ENCODE measurements around the gene RMDN3. TPM values are rescaled to one million over a fixed set of nuclear protein-coding genes. Genes with fewer than 3 reads are reported as not detected.

The RMDN3 gene, protein sequence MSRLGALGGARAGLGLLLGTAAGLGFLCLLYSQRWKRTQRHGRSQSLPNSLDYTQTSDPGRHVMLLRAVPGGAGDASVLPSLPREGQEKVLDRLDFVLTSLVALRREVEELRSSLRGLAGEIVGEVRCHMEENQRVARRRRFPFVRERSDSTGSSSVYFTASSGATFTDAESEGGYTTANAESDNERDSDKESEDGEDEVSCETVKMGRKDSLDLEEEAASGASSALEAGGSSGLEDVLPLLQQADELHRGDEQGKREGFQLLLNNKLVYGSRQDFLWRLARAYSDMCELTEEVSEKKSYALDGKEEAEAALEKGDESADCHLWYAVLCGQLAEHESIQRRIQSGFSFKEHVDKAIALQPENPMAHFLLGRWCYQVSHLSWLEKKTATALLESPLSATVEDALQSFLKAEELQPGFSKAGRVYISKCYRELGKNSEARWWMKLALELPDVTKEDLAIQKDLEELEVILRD
- total RNA-seq, result 6.0 TPM

DNA sequence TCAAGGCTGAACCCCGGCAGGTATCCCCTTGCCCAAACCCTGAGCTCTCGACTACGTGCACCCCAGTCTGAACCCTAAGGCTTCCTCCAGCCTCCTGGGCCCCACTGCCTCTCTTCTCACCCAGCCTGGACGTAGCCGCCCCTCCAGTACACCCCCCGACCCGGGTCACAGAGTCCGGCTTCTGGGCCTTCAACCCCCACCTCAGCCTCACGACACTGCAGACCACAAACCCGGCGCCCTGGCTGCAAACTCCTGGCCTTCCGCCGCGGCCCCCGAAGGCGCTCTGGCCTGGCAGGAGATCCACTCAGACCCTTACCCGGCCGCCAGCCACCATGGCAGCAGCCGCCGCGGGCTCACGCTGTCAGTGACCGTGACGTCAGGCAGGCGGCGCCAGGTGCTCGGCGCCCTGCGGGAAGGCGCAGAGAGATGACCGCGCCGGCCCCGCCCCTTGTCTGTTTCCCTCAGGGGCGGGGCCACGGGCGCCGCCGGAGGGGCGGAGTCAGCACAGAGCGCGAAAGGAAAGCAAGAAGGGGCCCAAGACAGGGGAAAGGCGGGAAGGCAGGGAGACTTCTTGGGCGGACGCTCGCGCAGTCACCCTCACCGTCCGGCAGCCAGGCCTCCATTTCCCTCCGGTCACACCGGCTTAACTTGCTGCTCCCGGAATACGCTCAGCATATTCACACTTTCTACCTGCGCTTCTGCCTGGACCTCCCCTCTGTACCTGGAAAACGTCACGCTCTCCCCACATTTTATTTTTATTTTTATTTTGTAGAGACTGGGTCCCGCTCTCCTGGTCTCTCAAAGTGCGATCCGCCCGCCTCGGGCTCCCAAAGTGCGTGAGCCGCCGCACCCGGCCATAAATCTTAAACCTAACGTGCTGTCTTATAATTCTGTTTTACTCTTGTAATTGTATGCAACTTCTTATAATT lies at the start of gene RMDN3:
Gene RMDN3 (minus strand): TSS at position 372 of the 929 bp plus-strand sequence. CDS start 471 bp downstream, outside the sequence.
- DNase-seq (ENCODE audit: low spot score in 2 of 2), result peak; percentile 62 to 95
- Histone ChIP-seq H3K4me3 (peak within 1 kb of the TSS; percentile 95 to 98), H3K9me3 (no peaks in the 10 kb centered on the region), H3K4me1 (peaks cover 0 to 12% of the 10 kb centered on the region in 2 donors), H3K27ac (peak within 1 kb of the TSS; percentile 85 to 86), H3K27me3 (no peaks in the 10 kb centered on the region), H3K36me3 (peaks cover 22 to 27% of the 10 kb centered on the region in 2 donors)
- TF ChIP-seq, protein P1, sequence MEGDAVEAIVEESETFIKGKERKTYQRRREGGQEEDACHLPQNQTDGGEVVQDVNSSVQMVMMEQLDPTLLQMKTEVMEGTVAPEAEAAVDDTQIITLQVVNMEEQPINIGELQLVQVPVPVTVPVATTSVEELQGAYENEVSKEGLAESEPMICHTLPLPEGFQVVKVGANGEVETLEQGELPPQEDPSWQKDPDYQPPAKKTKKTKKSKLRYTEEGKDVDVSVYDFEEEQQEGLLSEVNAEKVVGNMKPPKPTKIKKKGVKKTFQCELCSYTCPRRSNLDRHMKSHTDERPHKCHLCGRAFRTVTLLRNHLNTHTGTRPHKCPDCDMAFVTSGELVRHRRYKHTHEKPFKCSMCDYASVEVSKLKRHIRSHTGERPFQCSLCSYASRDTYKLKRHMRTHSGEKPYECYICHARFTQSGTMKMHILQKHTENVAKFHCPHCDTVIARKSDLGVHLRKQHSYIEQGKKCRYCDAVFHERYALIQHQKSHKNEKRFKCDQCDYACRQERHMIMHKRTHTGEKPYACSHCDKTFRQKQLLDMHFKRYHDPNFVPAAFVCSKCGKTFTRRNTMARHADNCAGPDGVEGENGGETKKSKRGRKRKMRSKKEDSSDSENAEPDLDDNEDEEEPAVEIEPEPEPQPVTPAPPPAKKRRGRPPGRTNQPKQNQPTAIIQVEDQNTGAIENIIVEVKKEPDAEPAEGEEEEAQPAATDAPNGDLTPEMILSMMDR (IDR thresholded peaks at IDR 0.05), result peak in 1 of 3 experiments; percentile 17
- intact Hi-C loops (cut with DNase I), result loop anchor here (1.0 to 5.0 kb wide), 6 partner anchors 52 to 477 kb away; partner anchors contain the start of genes CHP1, DNAJC17, EXD1 and KNL1

DNA sequence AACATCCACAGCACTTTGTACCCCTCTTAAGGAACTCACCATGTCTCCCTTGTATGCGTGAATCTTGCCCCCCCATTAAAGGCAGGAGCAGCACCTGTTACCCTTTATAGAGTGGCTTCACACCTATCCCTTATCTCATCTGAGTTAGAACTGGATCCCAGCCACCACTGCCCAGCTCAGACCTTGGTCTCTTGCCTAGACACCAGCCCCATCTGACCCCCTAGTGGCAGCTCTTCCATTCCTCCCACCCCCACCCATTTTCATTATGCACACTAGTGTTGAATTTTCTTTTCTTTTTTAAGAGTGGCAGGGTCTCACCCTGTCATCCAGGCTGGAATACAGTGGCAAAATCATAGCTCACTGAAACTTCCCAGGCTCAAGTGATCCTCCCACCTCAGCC lies 48.6 kb upstream of the RMDN3 start:
- intact Hi-C loops (cut with DNase I), result no loop called here
- no peak overlapping the region for H3K4me3 ChIP-seq
- no peak for DNase-seq (ENCODE audit: low spot score in 2 of 2)
- no peaks in the 10 kb centered on the region for H3K27me3 ChIP-seq
- peaks cover 0 to 17% of the 10 kb centered on the region in 2 donors for H3K4me1 ChIP-seq
- H3K27ac ChIP-seq, result no peak overlapping the region
- no peaks in the 10 kb centered on the region for H3K9me3 ChIP-seq
- peaks cover 0 to 3% of the 10 kb centered on the region in 2 donors for H3K36me3 ChIP-seq
- TF ChIP-seq, protein P1 (IDR thresholded peaks at IDR 0.05), result no peak

DNA sequence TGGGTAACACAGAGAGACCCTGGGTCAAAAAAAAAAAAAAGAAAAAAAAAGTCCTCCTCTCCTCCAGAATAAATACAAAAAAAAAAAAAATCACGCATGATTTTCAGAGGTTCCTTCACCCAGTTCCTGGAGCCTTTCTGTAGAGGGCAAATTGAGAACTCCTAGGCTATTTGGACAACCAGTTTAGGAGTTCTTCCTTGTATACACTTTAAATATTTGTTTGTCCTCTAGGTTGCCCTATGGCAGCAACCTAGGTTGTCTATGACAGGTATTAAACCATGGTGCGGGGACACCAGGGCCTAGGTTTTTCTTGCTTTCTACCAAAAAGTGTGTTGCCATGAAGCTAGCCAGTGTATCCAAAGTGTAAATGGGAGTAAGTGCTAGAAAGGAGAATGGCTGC lies 48.0 kb upstream of the RMDN3 start:
- peaks cover 0 to 3% of the 10 kb centered on the region in 2 donors for H3K36me3 ChIP-seq
- no peak overlapping the region for H3K27ac ChIP-seq
- H3K4me3 ChIP-seq, result no peak overlapping the region
- intact Hi-C loops (cut with DNase I), result no loop called here
- TF ChIP-seq, protein P1 (IDR thresholded peaks at IDR 0.05), result no peak
- DNase-seq (ENCODE audit: low spot score in 2 of 2), result no peak
- H3K4me1 ChIP-seq, result peaks cover 0 to 11% of the 10 kb centered on the region in 2 donors
- no peaks in the 10 kb centered on the region for H3K27me3 ChIP-seq
- no peaks in the 10 kb centered on the region for H3K9me3 ChIP-seq

DNA sequence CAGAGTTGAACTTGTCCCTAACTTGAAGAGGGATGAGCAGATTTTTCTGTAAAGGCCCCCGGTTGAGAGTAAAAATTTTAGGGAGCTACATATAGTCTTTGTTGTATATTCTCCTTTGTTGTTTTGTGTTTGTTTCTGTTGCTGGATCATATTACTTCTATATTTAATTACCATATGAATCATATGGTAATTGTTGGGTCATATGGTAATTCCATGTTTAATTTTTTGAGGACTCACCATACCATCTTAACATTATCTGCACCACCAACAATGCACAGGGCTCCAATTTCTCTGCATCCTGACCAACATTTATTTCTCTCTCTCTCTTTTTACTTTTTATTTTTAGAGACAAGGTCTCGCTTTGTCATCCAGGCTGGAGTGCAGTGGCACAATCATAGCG lies 44.5 kb upstream of the RMDN3 start:
- no peaks in the 10 kb centered on the region for H3K9me3 ChIP-seq
- H3K4me3 ChIP-seq, result no peak overlapping the region
- TF ChIP-seq, protein P1 (IDR thresholded peaks at IDR 0.05), result no peak
- intact Hi-C loops (cut with DNase I), result no loop called here
- no peaks in the 10 kb centered on the region for H3K4me1 ChIP-seq
- H3K27ac ChIP-seq, result no peak overlapping the region
- DNase-seq (ENCODE audit: low spot score in 2 of 2), result no peak
- H3K27me3 ChIP-seq, result no peaks in the 10 kb centered on the region
- H3K36me3 ChIP-seq, result peaks cover 0 to 3% of the 10 kb centered on the region in 2 donors

DNA sequence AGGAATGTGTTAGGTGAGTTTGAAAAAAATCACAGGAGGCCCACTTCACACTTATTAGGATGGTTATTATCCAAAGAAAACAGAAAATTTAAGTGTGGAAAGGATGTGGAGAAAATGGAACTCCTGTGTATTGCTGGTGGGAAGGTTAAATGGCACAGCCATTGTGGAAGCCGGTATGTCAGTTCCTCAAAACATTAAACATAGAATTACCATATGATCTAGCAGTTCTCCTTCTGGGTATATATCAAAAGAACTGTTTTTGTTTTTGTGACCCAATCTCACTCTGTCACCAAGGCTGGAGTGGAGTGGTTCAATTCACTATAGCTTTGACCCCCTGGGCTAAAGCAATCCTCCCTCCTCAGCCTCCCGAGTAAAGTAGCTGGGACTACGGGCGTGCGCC lies 41.5 kb upstream of the RMDN3 start:
- H3K4me1 ChIP-seq, result no peaks in the 10 kb centered on the region
- TF ChIP-seq, protein P1 (IDR thresholded peaks at IDR 0.05), result no peak
- H3K27ac ChIP-seq, result no peak overlapping the region
- no peak for DNase-seq (ENCODE audit: low spot score in 2 of 2)
- peaks cover 4 to 5% of the 10 kb centered on the region in 2 donors for H3K36me3 ChIP-seq
- intact Hi-C loops (cut with DNase I), result no loop called here
- H3K27me3 ChIP-seq, result no peaks in the 10 kb centered on the region
- no peak overlapping the region for H3K4me3 ChIP-seq
- no peaks in the 10 kb centered on the region for H3K9me3 ChIP-seq
